Large intestine (tissue), 3 donors: ENCODE data around the gene TMEM63A. TPM values are rescaled to one million over a fixed set of nuclear protein-coding genes. Genes with fewer than 3 reads are reported as not detected.
"Not testable (repeated sequence)": the region's sequence is repeated elsewhere in the genome, so short reads cannot be mapped to it uniquely, and the experiment has no call there.

Experiments
- DNase-seq, 2 donors: peaks; one replicate each; pipeline versions ENCODE4 v3.0.0 to v3.0.0-alpha.2; 2013
- H3K27ac ChIP-seq: one replicate; pipeline ENCODE4 v1.5.1; 2013; ENCODE audit warnings: low read length
- H3K27me3 ChIP-seq: 2 replicates; pipeline ENCODE4 v1.6.1; 2013; ENCODE audit warnings: low read length; ENCODE audit not compliant: control insufficient read depth, insufficient read depth
- H3K36me3 ChIP-seq: 2 replicates; pipeline ENCODE4 v1.6.1; 2013; ENCODE audit warnings: low read length; ENCODE audit not compliant: control insufficient read depth, insufficient read depth
- H3K4me1 ChIP-seq: one replicate; pipeline ENCODE4 v1.6.1; 2013; ENCODE audit warnings: low read length; ENCODE audit not compliant: control insufficient read depth, insufficient read depth
- H3K4me3 ChIP-seq: one replicate; pipeline ENCODE4 v1.5.1; 2013; ENCODE audit warnings: low read length
- H3K9me3 ChIP-seq: one replicate; pipeline ENCODE4 v1.6.1; 2013; ENCODE audit warnings: mild to moderate bottlenecking, low read depth, low read length, moderate library complexity; ENCODE audit not compliant: control insufficient read depth
- WGBS: methylation state at CpG from one replicate; pipeline ENCODE4 v1.1.5; 2013; ENCODE audit warnings: low lambda C conversion rate; ENCODE audit not compliant: insufficient coverage; 5-methylcytosine and 5-hydroxymethylcytosine counted together
- polyA plus RNA-seq: library from polyadenylated mRNA; unstranded; fragments of 120-200 nt; gene quantifications from one replicate; pipeline ENCODE4 v1.2.1, GENCODE V29; 2013

Gene TMEM63A
- polyA plus RNA-seq, 1 donor = 105 TPM

- 100% methylated on average over 1 of the region's 8 CpGs for WGBS
- Histone ChIP-seq H3K27ac (peak overlapping the region; percentile 59), H3K36me3 (no peaks in the 10 kb centered on the region), H3K4me1 (peaks cover 33% of the 10 kb centered on the region), H3K27me3 (no peaks in the 10 kb centered on the region), H3K9me3 (no peaks in the 10 kb centered on the region), H3K4me3 (no peak overlapping the region)
- DNase-seq = no peak
Observed at GRCh38 chr1:225817611-225818061, 64.5 kb downstream of the TMEM63A start.

GRCh38 chr1:225816643-225817538, 65.3 kb downstream of the TMEM63A start:
- Histone ChIP-seq H3K27ac (peak overlapping the region; percentile 59), H3K36me3 (no peaks in the 10 kb centered on the region), H3K9me3 (no peaks in the 10 kb centered on the region), H3K4me3 (no peak overlapping the region), H3K27me3 (no peaks in the 10 kb centered on the region), H3K4me1 (peaks cover 35% of the 10 kb centered on the region)
- DNase-seq = peak; percentile 35 to 42
- whole genome bisulfite sequencing = no CpG with 5 or more reads among the region's 17 CpGs

GRCh38 chr1:225815526-225816178, 66.5 kb downstream of the TMEM63A start:
- H3K4me3 ChIP-seq = no peak overlapping the region
- H3K4me1 ChIP-seq = peaks cover 46% of the 10 kb centered on the region
- no peak overlapping the region for H3K27ac ChIP-seq
- H3K27me3 ChIP-seq = no peaks in the 10 kb centered on the region
- no peaks in the 10 kb centered on the region for H3K36me3 ChIP-seq
- WGBS = 100% methylated on average over 3 of the region's 17 CpGs
- no peaks in the 10 kb centered on the region for H3K9me3 ChIP-seq
- DNase-seq = no peak

GRCh38 chr1:225815090-225815489, 67.1 kb downstream of the TMEM63A start:
- H3K27me3 ChIP-seq, H3K9me3 ChIP-seq, H3K4me3 ChIP-seq, DNase-seq, H3K36me3 ChIP-seq, H3K27ac ChIP-seq: not testable (repeated sequence)
- H3K4me1 ChIP-seq = peaks cover 46% of the 10 kb centered on the region
- WGBS = 100% methylated on average over 1 of the region's 7 CpGs

GRCh38 chr1:225814381-225814780, 67.8 kb downstream of the TMEM63A start:
- Histone ChIP-seq H3K4me1 (peaks cover 46% of the 10 kb centered on the region), H3K27ac (peak overlapping the region; percentile 63), H3K9me3 (no peaks in the 10 kb centered on the region), H3K4me3 (no peak overlapping the region), H3K27me3 (no peaks in the 10 kb centered on the region), H3K36me3 (no peaks in the 10 kb centered on the region)
- no peak for DNase-seq
- no CpG with 5 or more reads among the region's 7 CpGs for WGBS

GRCh38 chr1:225813214-225813964, 68.8 kb downstream of the TMEM63A start:
- WGBS = no CpG with 5 or more reads among the region's 10 CpGs
- Histone ChIP-seq H3K4me1 (peaks cover 46% of the 10 kb centered on the region), H3K4me3 (no peak overlapping the region), H3K27me3 (no peaks in the 10 kb centered on the region), H3K36me3 (no peaks in the 10 kb centered on the region), H3K9me3 (no peaks in the 10 kb centered on the region), H3K27ac (peak overlapping the region; percentile 63)
- DNase-seq = peak; percentile 87 to 94

GRCh38 chr1:225812488-225813213, 69.5 kb downstream of the TMEM63A start:
- WGBS = no CpG with 5 or more reads among the region's 8 CpGs
- Histone ChIP-seq H3K9me3 (no peaks in the 10 kb centered on the region), H3K27ac (peak overlapping the region; percentile 63), H3K4me3 (no peak overlapping the region), H3K27me3 (no peaks in the 10 kb centered on the region), H3K36me3 (no peaks in the 10 kb centered on the region), H3K4me1 (peaks cover 44% of the 10 kb centered on the region)
- DNase-seq = no peak

GRCh38 chr1:225811622-225812487, 70.3 kb downstream of the TMEM63A start:
- no peaks in the 10 kb centered on the region for H3K27me3 ChIP-seq
- no peaks in the 10 kb centered on the region for H3K36me3 ChIP-seq
- no peak overlapping the region for H3K27ac ChIP-seq
- peaks cover 38% of the 10 kb centered on the region for H3K4me1 ChIP-seq
- H3K9me3 ChIP-seq = no peaks in the 10 kb centered on the region
- WGBS = no CpG with 5 or more reads among the region's 10 CpGs
- H3K4me3 ChIP-seq = no peak overlapping the region
- no peak for DNase-seq
